Activated CD4-positive, alpha-beta T cell treated with anti-CD3 and anti-CD28 coated beads, Interleukin-2, amount 10 ng/mL, durations not matched to agents 7 days and 5 days (primary cell): ENCODE results near the gene CTCF. TPM values are rescaled to one million over a fixed set of nuclear protein-coding genes. Genes with fewer than 3 reads are reported as not detected.

Experiments
- CTCF ChIA-PET: fragments of 350-600 bp; sonication (Branson Sonifier 250); formaldehyde crosslinking; loops from one replicate; lab custom pipeline; 2021; ENCODE audit warnings: antibody characterized with exemption; lab: Charles Lee
- POLR2A ChIA-PET: fragments of 350-600 bp; sonication (Branson Sonifier 250); formaldehyde crosslinking; loops from one replicate; lab custom pipeline; 2021; ENCODE audit warnings: antibody characterized with exemption; lab: Charles Lee
- DNase-seq: peaks from one replicate; pipeline ENCODE4 v3.0.0-alpha.2; 2020
- H3K27ac Mint-ChIP-seq: one replicate; pipeline ENCODE4 v1.8.0; 2021; ENCODE audit warnings: mild to moderate bottlenecking, moderate library complexity, mixed read lengths
- H3K27me3 Mint-ChIP-seq: one replicate; pipeline ENCODE4 v1.8.0; 2021; ENCODE audit warnings: mixed read lengths
- H3K36me3 Mint-ChIP-seq: one replicate; pipeline ENCODE4 v1.8.0; 2021; ENCODE audit warnings: low read depth, mixed read lengths
- H3K4me1 Mint-ChIP-seq: one replicate; pipeline ENCODE4 v1.8.0; 2021; ENCODE audit warnings: mixed read lengths
- H3K4me3 Mint-ChIP-seq: one replicate; pipeline ENCODE4 v1.8.0; 2021; ENCODE audit warnings: mild to moderate bottlenecking, moderate library complexity, mixed read lengths
- H3K9me3 Mint-ChIP-seq: one replicate; pipeline ENCODE4 v1.8.0; 2021; ENCODE audit warnings: mixed read lengths
- total RNA-seq, 2 experiments: library from RNA; stranded (reverse); gene quantifications; one replicate each; pipeline ENCODE4 v1.2.3, GENCODE V29; 2021

CTCF gene
- total RNA-seq, 2 experiments from 2014 or later, result 87.1 to 98.5 TPM

- Mint-ChIP-seq H3K36me3 (peaks cover 28% of the 10 kb centered on the region), H3K27ac (no peak overlapping the region), H3K27me3 (no peaks in the 10 kb centered on the region), H3K9me3 (no peaks in the 10 kb centered on the region), H3K4me3 (no peak overlapping the region), H3K4me1 (peaks cover 12% of the 10 kb centered on the region)
- POLR2A ChIA-PET, result no interaction called here
- CTCF ChIA-PET, result interaction anchor here (0.7 to 1.5 kb wide), 2 partner anchors 17 to 26 kb away, joined by 3 to 7 read pairs; partner anchors contain the start of gene CTCF
- DNase-seq, result no peak
These were observed 17.4 kb downstream of the CTCF start for GRCh38 chr16:67579686-67580085.

GRCh38 chr16:67580202-67580601, 17.9 kb downstream of the CTCF start:
- Mint-ChIP-seq H3K27ac (no peak overlapping the region), H3K9me3 (no peaks in the 10 kb centered on the region), H3K4me1 (peaks cover 12% of the 10 kb centered on the region), H3K4me3 (no peak overlapping the region), H3K27me3 (no peaks in the 10 kb centered on the region), H3K36me3 (peaks cover 24% of the 10 kb centered on the region)
- POLR2A ChIA-PET, result no interaction called here
- DNase-seq, result no peak
- CTCF ChIA-PET, result interaction anchor here (0.5 to 1.5 kb wide), 6 partner anchors 15 to 130 kb away, joined by 3 to 7 read pairs (median 3); partner anchors contain the start of gene CTCF

GRCh38 chr16:67593288-67593687, 31.0 kb downstream of the CTCF start:
- Mint-ChIP-seq H3K4me1 (peaks cover 32% of the 10 kb centered on the region), H3K27me3 (no peaks in the 10 kb centered on the region), H3K27ac (peak overlapping the region; percentile 36), H3K4me3 (no peak overlapping the region), H3K36me3 (peaks cover 16% of the 10 kb centered on the region), H3K9me3 (no peaks in the 10 kb centered on the region)
- no peak for DNase-seq
- POLR2A ChIA-PET, result no interaction called here
- CTCF ChIA-PET, result interaction anchor here (1.4 kb wide), 1 partner anchor 79 kb away, joined by 4 read pairs; no protein-coding TSS in a partner anchor

- no peaks in the 10 kb centered on the region for H3K9me3 Mint-ChIP-seq
- H3K4me3 Mint-ChIP-seq, result no peak overlapping the region
- peaks cover 15% of the 10 kb centered on the region for H3K36me3 Mint-ChIP-seq
- no peak overlapping the region for H3K27ac Mint-ChIP-seq
- ChIA-PET POLR2A (no interaction called here), CTCF (interaction anchor here (1.4 kb wide), 1 partner anchor 79 kb away, joined by 4 read pairs; no protein-coding TSS in a partner anchor)
- DNase-seq, result no peak
- peaks cover 31% of the 10 kb centered on the region for H3K4me1 Mint-ChIP-seq
- no peaks in the 10 kb centered on the region for H3K27me3 Mint-ChIP-seq
These were observed 31.4 kb downstream of the CTCF start for GRCh38 chr16:67593701-67594100.

- ChIA-PET POLR2A (no interaction called here), CTCF (interaction anchor here (0.6 to 1.5 kb wide), 8 partner anchors 9 to 134 kb away, joined by 3 to 4 read pairs (median 4); partner anchors contain the start of gene CARMIL2)
- Mint-ChIP-seq H3K27me3 (no peaks in the 10 kb centered on the region), H3K4me3 (no peak overlapping the region), H3K9me3 (no peaks in the 10 kb centered on the region), H3K27ac (no peak overlapping the region), H3K36me3 (peaks cover 13% of the 10 kb centered on the region), H3K4me1 (peaks cover 33% of the 10 kb centered on the region)
- no peak for DNase-seq
These were observed 32.1 kb downstream of the CTCF start for GRCh38 chr16:67594256-67594915.

GRCh38 chr16:67594956-67595355, 32.6 kb downstream of the CTCF start:
- H3K4me3 Mint-ChIP-seq, result no peak overlapping the region
- H3K36me3 Mint-ChIP-seq, result peaks cover 9% of the 10 kb centered on the region
- ChIA-PET CTCF (interaction anchor here (0.6 to 1.5 kb wide), 7 partner anchors 9 to 74 kb away, joined by 3 to 4 read pairs (median 4); partner anchors contain the start of gene CARMIL2), POLR2A (no interaction called here)
- H3K9me3 Mint-ChIP-seq, result no peaks in the 10 kb centered on the region
- H3K4me1 Mint-ChIP-seq, result peaks cover 37% of the 10 kb centered on the region
- no peak overlapping the region for H3K27ac Mint-ChIP-seq
- no peak for DNase-seq
- no peaks in the 10 kb centered on the region for H3K27me3 Mint-ChIP-seq

- peaks cover 6% of the 10 kb centered on the region for H3K36me3 Mint-ChIP-seq
- H3K4me3 Mint-ChIP-seq, result no peak overlapping the region
- ChIA-PET CTCF (interaction anchor here (0.7 to 1.8 kb wide), 4 partner anchors 10 to 51 kb away, joined by 3 to 5 read pairs (median 3); no protein-coding TSS in a partner anchor), POLR2A (interaction anchor here (0.6 kb wide), 1 partner anchor 51 kb away, joined by 4 read pairs; no protein-coding TSS in a partner anchor)
- H3K9me3 Mint-ChIP-seq, result no peaks in the 10 kb centered on the region
- peaks cover 39% of the 10 kb centered on the region for H3K4me1 Mint-ChIP-seq
- no peak for DNase-seq
- no peaks in the 10 kb centered on the region for H3K27me3 Mint-ChIP-seq
- no peak overlapping the region for H3K27ac Mint-ChIP-seq
These were observed 36.2 kb downstream of the CTCF start for GRCh38 chr16:67598527-67598926.

GRCh38 chr16:67605641-67606040, 43.3 kb downstream of the CTCF start:
- no peak overlapping the region for H3K4me3 Mint-ChIP-seq
- ChIA-PET POLR2A (no interaction called here), CTCF (no interaction called here)
- no peaks in the 10 kb centered on the region for H3K27me3 Mint-ChIP-seq
- no peak for DNase-seq
- H3K36me3 Mint-ChIP-seq, result peaks cover 8% of the 10 kb centered on the region
- H3K27ac Mint-ChIP-seq, result no peak overlapping the region
- H3K9me3 Mint-ChIP-seq, result no peaks in the 10 kb centered on the region
- H3K4me1 Mint-ChIP-seq, result peaks cover 18% of the 10 kb centered on the region

- Mint-ChIP-seq H3K9me3 (no peaks in the 10 kb centered on the region), H3K4me1 (peaks cover 14% of the 10 kb centered on the region), H3K36me3 (peaks cover 15% of the 10 kb centered on the region), H3K27ac (no peak overlapping the region), H3K4me3 (no peak overlapping the region), H3K27me3 (no peaks in the 10 kb centered on the region)
- CTCF ChIA-PET, result interaction anchor here (0.6 to 1.2 kb wide), 3 partner anchors 60 to 255 kb away, joined by 3 to 4 read pairs (median 3); no protein-coding TSS in a partner anchor
- no peak for DNase-seq
- POLR2A ChIA-PET, result no interaction called here
These were observed 44.3 kb downstream of the CTCF start for GRCh38 chr16:67606632-67607031.

GRCh38 chr16:67608364-67608763, 46.0 kb downstream of the CTCF start:
- Mint-ChIP-seq H3K36me3 (peaks cover 31% of the 10 kb centered on the region), H3K4me3 (no peak overlapping the region), H3K9me3 (no peaks in the 10 kb centered on the region), H3K27ac (peak overlapping the region; percentile 25), H3K27me3 (no peaks in the 10 kb centered on the region), H3K4me1 (peaks cover 11% of the 10 kb centered on the region)
- POLR2A ChIA-PET, result no interaction called here
- DNase-seq, result no peak
- CTCF ChIA-PET, result no interaction called here

- H3K27me3 Mint-ChIP-seq, result no peaks in the 10 kb centered on the region
- CTCF ChIA-PET, result interaction anchor here (0.7 to 1.6 kb wide), 4 partner anchors 10 to 93 kb away, joined by 3 to 4 read pairs (median 3); no protein-coding TSS in a partner anchor
- no peaks in the 10 kb centered on the region for H3K9me3 Mint-ChIP-seq
- H3K36me3 Mint-ChIP-seq, result peaks cover 55% of the 10 kb centered on the region
- no peak overlapping the region for H3K27ac Mint-ChIP-seq
- POLR2A ChIA-PET, result no interaction called here
- no peaks in the 10 kb centered on the region for H3K4me1 Mint-ChIP-seq
- DNase-seq, result peak; percentile 10
- no peak overlapping the region for H3K4me3 Mint-ChIP-seq
These were observed 51.5 kb downstream of the CTCF start for GRCh38 chr16:67613808-67614207.

GRCh38 chr16:67628216-67628615, 65.9 kb downstream of the CTCF start:
- Mint-ChIP-seq H3K27ac (no peak overlapping the region), H3K27me3 (no peaks in the 10 kb centered on the region), H3K4me1 (no peaks in the 10 kb centered on the region), H3K4me3 (no peak overlapping the region), H3K36me3 (peaks cover 46% of the 10 kb centered on the region), H3K9me3 (no peaks in the 10 kb centered on the region)
- DNase-seq, result no peak
- ChIA-PET POLR2A (no interaction called here), CTCF (interaction anchor here (0.6 to 2.7 kb wide), 4 partner anchors 11 to 178 kb away, joined by 3 to 8 read pairs (median 6); partner anchors contain the start of genes CARMIL2, RANBP10 and TSNAXIP1)
